Spleen (tissue), 7 donors: ENCODE data around the gene PSMA6.

Experiments used
- CTCF ChIP-seq, 11 experiments: fragments of 200-600 bp in 7 of 11; fragments of 450-650 bp in 4 of 11; sonication (generic) in 4 of 11; IDR thresholded peaks in 8 of 11; conservative IDR thresholded peaks in 3 of 11; 1 replicate in 7 of 11; 2 replicates in 4 of 11; pipeline versions ENCODE4 v1.4.0 to v1.8.0; 2016 to 2021; ENCODE audit warnings: antibody characterized with exemption in 11 of 11, inconsistent platforms in 4 of 11, mild to moderate bottlenecking in 1 of 11
- POLR2A ChIP-seq, 3 donors: fragments of 450-650 bp; IDR thresholded peaks; one replicate each; pipeline ENCODE4 v1.5.1; 2017; ENCODE audit warnings: antibody characterized with exemption in 3 of 3, mild to moderate bottlenecking in 1 of 3
- POLR2AphosphoS5 ChIP-seq, 3 donors: sonication (generic); formaldehyde crosslinking; IDR thresholded peaks; one replicate each; pipeline ENCODE4 v1.5.1; 2017; ENCODE audit warnings: antibody characterized with exemption in 3 of 3
- donor health status: DM: no; HTN: no; CAD: no; lungs with moderate emphysema.
- donor health status: DM: no; HTN: no; CAD: no.
- donor health status: DM: no; HTN: no; CAD: no.

- TF ChIP-seq CTCF (IDR thresholded peaks at IDR 0.05 in 8 of 11, conservative IDR thresholded peaks at IDR 0.05 in 3 of 11) = no peak
- no peak for TF ChIP-seq POLR2A (IDR thresholded peaks at IDR 0.05)
- TF ChIP-seq POLR2AphosphoS5 (IDR thresholded peaks at IDR 0.05) = no peak
Observed at GRCh38 chr14:35247777-35248475, 44.3 kb upstream of the PSMA6 start.
